ENCODE results near the gene GNG12.

The GNG12 gene

GRCh38 chr1:67832737-67833601 lies at the start of gene GNG12:
Gene GNG12, minus strand, starts transcription at chr1:67833467. Its CDS starts 125,781 bp downstream, at chr1:67707686.
- no peak for FAIRE-seq

- FAIRE-seq = no peak
These were observed 49.1 kb upstream of the GNG12 start for GRCh38 chr1:67882196-67882958.

GRCh38 chr1:67880056-67880601 lies 46.9 kb upstream of the GNG12 start:
- FAIRE-seq = no peak

GRCh38 chr1:67879485-67879884 lies 46.2 kb upstream of the GNG12 start:
- no peak for FAIRE-seq

- no peak for FAIRE-seq
These were observed 41.3 kb upstream of the GNG12 start for GRCh38 chr1:67874501-67875111.

GRCh38 chr1:67869233-67869632 lies 36.0 kb upstream of the GNG12 start:
- FAIRE-seq = no peak

- no peak for FAIRE-seq
These were observed 30.4 kb upstream of the GNG12 start for GRCh38 chr1:67863637-67864036.

- FAIRE-seq = no peak
These were observed 29.4 kb upstream of the GNG12 start for GRCh38 chr1:67862685-67863084.

- FAIRE-seq = no peak
These were observed 28.7 kb upstream of the GNG12 start for GRCh38 chr1:67861856-67862516.

GRCh38 chr1:67860776-67861175 lies 27.5 kb upstream of the GNG12 start:
- FAIRE-seq = no peak

GRCh38 chr1:67856921-67857320 lies 23.7 kb upstream of the GNG12 start:
- no peak for FAIRE-seq

- FAIRE-seq = no peak
These were observed 22.7 kb upstream of the GNG12 start for GRCh38 chr1:67855961-67856360.

- FAIRE-seq = no peak
These were observed 22.2 kb upstream of the GNG12 start for GRCh38 chr1:67855444-67855843.

- no peak for FAIRE-seq
These were observed 20.4 kb upstream of the GNG12 start for GRCh38 chr1:67853704-67854103.

- FAIRE-seq = no peak
These were observed 18.5 kb upstream of the GNG12 start for GRCh38 chr1:67851800-67852199.

GRCh38 chr1:67850611-67851075 lies 17.4 kb upstream of the GNG12 start:
- no peak for FAIRE-seq

GRCh38 chr1:67850151-67850551 lies 16.9 kb upstream of the GNG12 start:
- peak; percentile 71 for FAIRE-seq

- no peak for FAIRE-seq
These were observed 14.2 kb upstream of the GNG12 start for GRCh38 chr1:67847466-67847865.

GRCh38 chr1:67846538-67846937 lies 13.3 kb upstream of the GNG12 start:
- FAIRE-seq = no peak

GRCh38 chr1:67844988-67845387 lies 11.7 kb upstream of the GNG12 start:
- no peak for FAIRE-seq

GRCh38 chr1:67843746-67844145 lies 10.5 kb upstream of the GNG12 start:
- no peak for FAIRE-seq

GRCh38 chr1:67843331-67843730 lies 10.1 kb upstream of the GNG12 start:
- FAIRE-seq = no peak

GRCh38 chr1:67840449-67840848 lies 7.2 kb upstream of the GNG12 start:
- FAIRE-seq = no peak
